GDM1 (cell line): ENCODE measurements around the gene SRSF3.
"Not testable (repeated sequence)": the region's sequence is repeated elsewhere in the genome, so short reads cannot be mapped to it uniquely, and the experiment has no call there.

ENCODE experiments used
- DNase-seq: peaks from one replicate; lab custom pipeline; 2025; lab: John Stamatoyannopoulos, UW

The SRSF3 gene

DNA sequence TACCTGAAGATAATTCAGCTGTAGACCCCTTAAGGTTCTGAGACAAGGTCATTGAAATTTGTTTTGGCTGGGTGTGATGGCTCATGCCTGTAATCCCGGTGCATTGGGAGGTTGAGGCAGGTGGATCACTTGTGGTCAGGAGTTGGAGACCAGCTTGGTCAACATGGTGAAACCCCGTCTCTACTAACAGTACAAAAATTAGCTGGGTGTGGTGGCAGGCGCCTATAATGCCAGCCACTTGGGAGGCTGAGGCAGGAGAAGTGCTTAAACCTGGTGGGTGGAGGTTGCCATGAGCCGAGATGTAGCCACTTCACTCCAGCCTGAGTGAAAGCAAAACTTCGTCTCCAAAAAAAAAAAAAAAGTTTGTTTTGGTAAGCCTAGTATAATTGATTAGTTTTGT lies 11.0 kb downstream of the SRSF3 start:
- DNase-seq, result no peak

GRCh38 chr6:36605560-36606391 lies 11.6 kb downstream of the SRSF3 start:
- no peak for DNase-seq

GRCh38 chr6:36607305-36607682 lies 13.1 kb downstream of the SRSF3 start:
- not testable (repeated sequence) for DNase-seq

- no peak for DNase-seq
These were observed 13.7 kb downstream of the SRSF3 start for GRCh38 chr6:36607683-36608386.

GRCh38 chr6:36608788-36609563 lies 14.8 kb downstream of the SRSF3 start:
- no peak for DNase-seq

DNA sequence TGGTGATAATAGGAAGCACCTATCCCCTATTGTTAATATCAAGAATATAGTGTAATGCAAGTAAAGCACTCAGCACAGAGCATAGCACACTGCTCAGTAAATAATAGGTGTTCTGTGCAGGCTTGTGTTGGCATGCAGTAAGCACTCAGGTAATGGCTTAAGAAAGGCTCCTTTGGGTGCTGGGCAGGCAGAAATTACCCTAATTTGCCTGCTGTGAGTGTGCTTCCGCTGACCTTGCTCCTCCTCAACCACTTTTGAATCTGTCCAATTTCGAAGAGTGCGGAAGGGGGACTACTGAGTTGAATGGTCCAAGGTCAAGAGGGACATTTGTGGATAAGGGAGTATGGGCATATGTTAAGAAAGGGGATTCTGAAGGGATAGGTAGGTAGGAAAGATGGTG lies 15.4 kb downstream of the SRSF3 start:
- DNase-seq, result no peak

GRCh38 chr6:36610041-36610955 lies 16.1 kb downstream of the SRSF3 start:
- DNase-seq, result no peak

- DNase-seq, result no peak
These were observed 16.8 kb downstream of the SRSF3 start for GRCh38 chr6:36610956-36611336.

- not testable (repeated sequence) for DNase-seq
These were observed 17.5 kb downstream of the SRSF3 start for GRCh38 chr6:36611679-36612078.

DNA sequence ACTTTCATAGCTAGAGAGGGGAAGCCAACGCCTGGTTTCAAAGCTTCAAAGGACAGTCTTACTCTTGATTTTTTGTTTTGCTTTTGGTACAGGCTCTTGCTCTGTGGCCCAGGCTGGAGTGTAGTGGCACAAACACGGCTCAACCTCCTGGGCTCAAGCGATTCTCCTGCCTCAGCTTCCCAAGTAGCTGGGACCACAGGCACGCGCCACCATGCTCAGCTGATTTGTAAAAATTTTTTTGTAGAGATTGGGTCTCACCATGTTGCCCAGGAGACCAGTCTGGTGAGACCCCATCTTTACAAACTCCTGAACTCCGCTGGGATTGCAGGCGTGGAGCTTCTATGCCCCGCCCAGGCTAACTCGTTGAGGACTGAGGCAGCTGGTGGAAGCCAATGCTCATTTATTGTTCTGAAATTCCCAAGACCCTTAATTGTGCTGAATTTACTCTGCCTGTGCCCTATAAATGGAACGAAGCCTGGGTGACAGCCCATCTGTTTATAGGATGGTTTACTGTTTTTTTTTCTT lies 18.0 kb downstream of the SRSF3 start:
- no peak for DNase-seq

GRCh38 chr6:36613200-36613995 lies 19.2 kb downstream of the SRSF3 start:
- no peak for DNase-seq

GRCh38 chr6:36615018-36615761 lies 21.0 kb downstream of the SRSF3 start:
- DNase-seq, result peak; percentile 39

- DNase-seq, result no peak
These were observed 22.8 kb downstream of the SRSF3 start for GRCh38 chr6:36616893-36617521.

GRCh38 chr6:36618366-36619355 lies 24.5 kb downstream of the SRSF3 start:
- no peak for DNase-seq

DNA sequence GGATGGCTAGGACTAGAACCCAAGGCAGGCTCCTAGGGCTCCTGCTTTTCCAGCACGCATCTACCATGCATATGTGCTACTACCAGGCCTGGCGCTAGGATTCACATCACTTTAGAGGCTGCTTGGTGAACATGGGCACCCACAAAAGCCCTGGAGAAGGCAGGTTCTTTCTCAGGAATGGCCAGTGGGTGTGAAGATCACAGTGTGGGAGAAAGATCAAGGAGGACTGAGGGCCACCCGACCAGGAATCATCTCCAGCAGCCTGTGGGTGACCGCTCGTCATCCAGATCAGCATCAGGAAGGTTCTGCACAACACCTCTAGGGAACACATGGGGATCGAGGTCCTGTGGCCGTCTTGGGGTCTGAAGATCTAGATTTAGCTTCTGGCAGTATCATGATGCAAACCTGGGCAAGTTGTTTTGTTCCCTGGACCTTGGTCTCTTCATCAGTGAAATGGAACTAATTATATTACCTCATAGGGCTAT lies 27.3 kb downstream of the SRSF3 start:
- DNase-seq, result no peak

DNA sequence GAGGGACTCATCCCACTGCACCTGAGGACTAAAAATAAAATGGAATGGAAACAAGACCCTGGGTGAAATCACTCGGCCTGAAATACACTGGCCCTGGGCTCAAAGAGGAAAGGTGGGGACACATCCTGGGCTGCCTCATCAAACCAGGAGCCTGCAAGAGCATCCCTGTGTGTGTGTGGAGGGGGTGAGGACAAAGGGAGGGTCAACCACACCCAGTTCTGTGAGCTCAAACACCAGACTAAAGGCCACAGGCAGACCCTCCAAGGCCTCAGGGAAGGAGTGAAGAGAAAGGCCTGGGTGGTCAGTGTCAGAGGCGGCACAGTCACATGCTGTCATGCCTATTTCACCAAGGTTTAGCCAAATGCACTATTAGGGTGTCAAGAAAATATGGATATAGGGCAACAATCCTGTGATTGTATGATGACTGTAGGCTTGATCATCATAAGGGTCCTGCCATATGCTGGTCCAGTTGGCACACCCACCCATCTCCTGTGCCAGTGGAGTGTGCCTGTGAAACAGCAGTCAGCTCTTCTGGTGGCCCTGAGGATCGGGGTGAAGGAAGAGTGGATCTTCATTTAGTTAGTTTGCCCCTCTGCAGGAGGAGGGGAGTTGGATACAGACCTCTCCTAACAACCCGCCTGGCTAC lies 28.9 kb downstream of the SRSF3 start:
- no peak for DNase-seq
